Frontal cortex (tissue), 4 donors: ENCODE data around the gene IGF2R. TPM values are rescaled to one million over a fixed set of nuclear protein-coding genes. Genes with fewer than 3 reads are reported as not detected.
"Not testable (repeated sequence)": the region's sequence is repeated elsewhere in the genome, so short reads cannot be mapped to it uniquely, and the experiment has no call there.

Source experiments
- DNase-seq, 2 donors: peaks; one replicate each; pipeline ENCODE4 v3.0.0; 2012; ENCODE audit warnings: low spot score in 2 of 2
- FAIRE-seq: peaks from 2 replicates; lab custom pipeline; 2012; peaks lifted over from hg19 to GRCh38; lab: Jason Lieb, UNC
- total RNA-seq: library from RNA; depleted of rRNA; stranded (reverse); fragments of >200 nt; gene quantifications from one replicate; pipeline ENCODE4 v1.2.3, GENCODE V29; 2014
- donor health status: control.
- donor health status: control.
- donor health status: control.

IGF2R gene
- total RNA-seq, 1 donor from 2014 or later: 20.8 TPM

DNA sequence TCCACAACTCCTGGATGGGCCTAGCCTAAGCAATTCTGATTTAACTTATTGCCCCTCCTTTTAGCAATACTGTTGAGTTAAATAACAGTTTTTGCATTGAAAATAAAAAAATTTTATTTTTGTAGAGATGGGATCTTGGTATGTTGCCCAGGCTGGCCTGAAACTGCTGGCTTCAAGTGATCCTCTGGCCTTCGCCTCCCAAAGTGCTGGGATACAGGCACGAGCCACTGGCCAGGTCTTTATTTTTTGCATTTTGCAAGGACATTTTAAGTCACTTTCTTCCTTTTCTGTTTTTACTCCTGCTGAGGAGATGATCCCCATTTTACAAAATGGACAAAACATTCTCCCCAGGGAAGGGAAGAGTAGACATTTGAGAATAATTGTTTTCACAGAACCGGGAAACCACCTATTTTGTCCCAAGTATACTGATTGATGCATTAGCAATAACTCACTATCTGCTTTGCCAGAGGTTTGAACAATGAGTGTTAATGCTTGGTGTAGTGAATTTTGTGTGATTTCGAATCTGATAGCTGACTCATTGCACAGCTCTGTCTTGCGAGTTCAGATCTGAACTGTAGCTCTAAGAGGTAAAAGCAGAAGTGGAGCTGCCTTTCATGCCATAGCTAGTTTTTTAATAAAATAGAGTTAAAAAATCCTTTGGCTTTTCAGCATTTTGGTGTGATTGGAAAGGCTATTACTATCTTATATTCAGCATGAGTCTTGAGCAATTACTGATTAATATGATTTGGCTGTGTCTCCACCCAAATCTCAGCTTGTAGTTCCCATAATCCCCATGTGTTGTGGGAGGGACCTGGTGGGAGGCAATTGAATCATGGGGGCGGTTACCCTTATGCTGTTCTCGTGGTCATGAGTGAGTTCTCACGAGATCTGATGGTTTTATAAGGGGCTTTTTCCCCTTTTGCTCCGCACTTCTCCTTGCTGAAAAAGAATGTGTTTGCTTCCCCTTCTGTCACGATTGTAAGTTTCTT, 20.9 kb downstream of the IGF2R start:
- DNase-seq (no peak), FAIRE-seq (no peak)

DNA sequence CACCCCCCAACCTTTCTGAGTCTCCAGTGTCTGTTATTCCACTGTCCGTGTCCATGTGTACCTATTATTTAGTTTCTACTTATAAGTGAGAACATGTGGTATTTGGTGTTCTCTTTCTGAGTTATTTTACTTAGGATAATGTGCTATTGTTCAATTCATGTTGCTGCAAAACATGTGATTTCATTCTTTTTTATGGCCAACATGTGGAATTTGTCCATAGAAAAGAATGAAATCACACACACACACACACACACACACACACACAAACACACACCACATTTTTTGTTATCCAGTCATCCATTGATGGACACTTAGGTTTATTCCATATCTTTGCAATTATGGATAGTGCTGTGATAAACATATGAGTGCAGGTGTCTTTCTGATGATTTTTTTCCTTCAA, 23.5 kb downstream of the IGF2R start:
- DNase-seq (no peak), FAIRE-seq (no peak)

- DNase-seq: no peak
- no peak for FAIRE-seq
Measured at GRCh38 chr6:159995405-159995804, 26.5 kb downstream of the IGF2R start.

DNA sequence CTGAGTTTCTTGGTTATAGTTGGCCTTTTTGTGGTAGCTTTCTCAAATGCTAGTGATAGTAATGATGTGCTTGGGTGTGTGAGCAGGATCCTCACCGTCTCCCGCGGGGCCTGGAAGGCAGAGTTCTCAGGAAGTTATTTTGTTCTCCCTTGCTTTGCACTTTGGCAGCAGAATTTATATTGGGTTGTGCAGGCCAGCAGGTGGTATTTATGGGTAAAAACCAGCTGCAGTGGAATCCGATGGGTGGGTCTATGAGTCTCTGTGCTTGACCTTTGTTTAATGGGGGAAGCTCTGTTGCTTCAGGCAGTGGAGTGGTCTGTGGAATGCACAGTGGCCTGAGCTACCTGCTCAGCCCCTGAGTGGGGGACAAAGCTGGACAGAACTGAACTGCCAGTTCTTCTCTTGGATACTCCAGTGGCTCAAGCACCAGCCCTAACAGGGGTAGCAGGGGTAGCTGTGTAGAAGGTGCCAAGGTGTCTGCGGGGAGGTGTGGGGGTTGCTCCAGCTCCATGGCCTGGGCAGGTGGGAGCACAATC, 27.3 kb downstream of the IGF2R start:
- FAIRE-seq: no peak
- no peak for DNase-seq

DNA sequence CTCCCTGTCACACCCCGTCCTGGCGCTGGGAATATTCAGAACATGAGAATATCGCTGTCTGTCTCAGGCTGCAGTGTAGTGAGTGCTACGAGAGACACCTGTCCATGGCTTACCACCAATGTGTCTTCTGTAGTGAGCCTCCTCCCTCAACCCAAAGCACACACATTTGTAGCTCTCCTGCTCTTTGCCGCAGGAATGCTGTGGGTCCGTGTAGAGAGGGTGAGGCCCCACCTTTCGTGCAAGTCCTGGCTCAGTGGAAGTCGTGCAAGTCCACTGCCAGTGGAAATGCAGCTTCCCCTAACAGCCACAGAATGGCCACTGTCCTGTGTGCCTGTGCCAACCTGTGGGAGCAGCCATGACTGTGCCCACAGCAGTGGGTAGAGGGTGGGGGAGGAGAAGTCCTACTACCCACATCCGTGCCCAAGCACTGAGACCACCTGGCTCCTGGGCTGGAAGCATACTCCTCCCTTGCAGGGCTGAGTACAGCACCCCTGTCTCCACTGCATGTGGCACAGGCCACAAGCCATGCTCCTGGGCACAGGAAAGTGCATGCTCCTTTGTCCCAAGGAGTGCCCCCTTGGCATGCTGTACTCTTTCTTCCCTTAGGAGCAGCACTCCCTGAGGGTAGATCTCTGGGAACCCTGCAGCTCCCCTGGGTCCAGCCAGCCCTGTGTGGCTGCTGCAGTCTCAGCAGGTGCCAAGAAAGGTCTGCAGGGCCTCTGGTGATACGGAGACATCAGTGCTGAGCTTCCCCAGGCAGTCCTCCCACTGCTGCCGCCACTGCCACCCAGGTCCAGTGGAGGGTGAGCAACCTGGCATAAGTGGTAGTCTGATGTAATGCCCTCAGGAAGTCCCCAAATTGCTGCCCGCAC, 28.0 kb downstream of the IGF2R start:
- no peak for FAIRE-seq

DNA sequence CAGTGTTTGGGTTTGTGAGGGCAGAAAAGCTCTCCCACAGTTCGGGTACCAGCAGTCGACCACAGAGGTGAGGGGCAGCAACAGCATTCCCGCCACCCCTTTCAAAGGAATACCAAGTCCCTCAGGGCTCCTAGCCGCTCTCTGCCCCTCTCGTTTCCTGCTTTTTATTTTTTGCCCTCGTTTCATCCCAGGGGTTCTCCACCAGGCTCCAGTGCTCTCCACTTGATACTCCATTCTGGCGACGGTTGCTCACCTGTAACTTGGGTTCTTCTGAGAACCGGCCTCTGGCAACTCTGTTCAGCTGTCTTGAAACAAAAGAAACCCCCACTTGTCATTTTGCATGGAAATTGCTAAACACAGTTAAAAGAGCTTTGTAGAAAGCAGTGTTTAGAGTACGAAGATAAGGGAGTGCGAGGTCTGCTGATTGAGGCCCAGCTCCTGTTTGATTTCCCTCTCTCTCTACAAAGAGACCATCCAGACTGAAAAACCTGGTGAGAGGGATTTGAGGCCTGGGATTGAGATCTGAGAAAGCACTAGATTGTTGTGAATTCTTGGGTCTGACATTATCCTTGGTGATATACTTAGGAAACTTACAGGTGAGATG, 28.7 kb downstream of the IGF2R start:
- no peak for FAIRE-seq
- no peak for DNase-seq

More for the DNA sequence above, 28.0 kb downstream of the IGF2R start:
- DNase-seq: no peak

DNA sequence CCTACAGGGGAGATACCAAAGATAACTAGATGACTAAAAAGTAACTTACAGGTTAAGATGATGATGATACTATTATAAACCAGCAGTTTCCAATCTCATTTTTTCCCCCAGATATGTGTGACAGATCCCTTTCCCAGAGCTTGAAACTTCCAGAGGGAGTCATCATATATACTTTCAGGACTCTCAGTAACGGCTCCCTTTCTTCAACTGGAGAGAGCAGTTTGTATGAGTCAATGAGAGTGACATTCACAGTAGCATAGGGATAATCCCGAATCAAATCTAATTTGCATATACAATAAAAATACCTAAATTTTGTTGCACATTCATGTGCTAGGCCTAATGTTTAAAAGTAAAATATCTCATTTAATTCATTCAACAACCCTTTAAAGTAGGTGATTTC, 29.7 kb downstream of the IGF2R start:
- FAIRE-seq: no peak
- no peak for DNase-seq

DNA sequence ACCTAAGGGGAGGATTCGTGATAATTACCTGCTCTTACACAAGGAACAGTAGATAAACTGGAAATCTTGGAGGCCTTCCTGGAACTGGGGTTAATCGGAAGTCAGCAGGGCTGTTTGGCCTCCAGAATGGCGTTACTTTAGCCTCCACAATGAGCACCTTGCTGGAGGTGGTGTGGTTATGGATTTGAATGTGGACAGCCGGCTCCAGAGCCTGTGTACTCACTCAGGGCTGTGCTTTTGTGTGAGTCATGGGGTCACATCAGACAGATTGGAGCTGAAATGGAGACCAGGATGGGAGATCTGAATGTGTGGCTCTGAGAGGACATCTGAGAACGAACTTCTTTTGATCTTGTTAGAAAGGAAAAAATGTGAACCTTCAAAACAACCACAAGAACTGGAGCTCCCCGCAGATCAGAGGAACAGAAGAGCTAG, 30.4 kb downstream of the IGF2R start:
- FAIRE-seq (no peak), DNase-seq (no peak)

DNA sequence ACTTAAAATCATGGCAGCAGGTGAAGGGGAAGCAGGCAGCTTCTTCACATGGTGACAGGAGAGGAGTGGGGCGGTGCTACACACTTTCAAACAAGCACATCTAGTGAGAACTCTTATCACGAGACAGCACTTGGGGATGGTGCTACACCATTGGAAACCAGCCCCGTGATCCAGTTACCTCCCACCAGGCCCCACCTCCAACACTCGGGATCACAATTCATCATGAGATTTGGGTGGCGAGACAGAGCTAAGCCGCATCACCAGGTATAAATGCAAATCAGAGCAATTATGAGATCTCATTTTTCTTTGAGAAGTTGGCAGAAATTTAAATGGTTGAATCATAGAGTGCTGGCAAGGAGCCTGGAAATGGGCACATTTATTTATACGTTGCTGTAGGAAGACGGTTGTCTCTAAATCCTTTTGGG, 31.4 kb downstream of the IGF2R start:
- DNase-seq: no peak
- no peak for FAIRE-seq

DNA sequence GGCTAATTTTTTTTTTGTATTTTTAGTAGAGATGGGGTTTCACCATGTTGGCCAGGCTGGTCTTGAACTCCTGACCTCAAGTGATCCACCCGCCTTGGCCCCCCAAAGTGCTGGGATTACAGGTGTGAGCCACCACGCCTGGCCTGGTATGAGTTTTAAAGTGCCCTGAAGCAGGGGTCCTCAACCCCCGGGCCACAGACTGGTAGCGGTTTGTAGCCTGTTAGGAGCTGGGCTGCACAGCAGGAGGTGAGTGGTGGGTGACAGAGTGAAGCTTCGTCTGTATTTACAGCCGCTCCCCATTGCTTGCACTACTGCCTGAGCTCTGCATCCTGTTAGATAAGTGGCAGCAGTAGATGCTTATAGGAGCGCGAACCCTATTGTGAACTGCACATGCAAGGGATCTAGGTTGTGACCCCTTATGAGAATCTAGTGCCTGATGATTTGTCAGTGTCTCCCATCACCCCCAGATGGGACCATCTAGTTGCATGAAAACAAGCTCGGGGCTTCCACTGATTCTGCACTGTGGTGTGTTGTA, 32.1 kb downstream of the IGF2R start:
- not testable (repeated sequence) for DNase-seq, FAIRE-seq

DNA sequence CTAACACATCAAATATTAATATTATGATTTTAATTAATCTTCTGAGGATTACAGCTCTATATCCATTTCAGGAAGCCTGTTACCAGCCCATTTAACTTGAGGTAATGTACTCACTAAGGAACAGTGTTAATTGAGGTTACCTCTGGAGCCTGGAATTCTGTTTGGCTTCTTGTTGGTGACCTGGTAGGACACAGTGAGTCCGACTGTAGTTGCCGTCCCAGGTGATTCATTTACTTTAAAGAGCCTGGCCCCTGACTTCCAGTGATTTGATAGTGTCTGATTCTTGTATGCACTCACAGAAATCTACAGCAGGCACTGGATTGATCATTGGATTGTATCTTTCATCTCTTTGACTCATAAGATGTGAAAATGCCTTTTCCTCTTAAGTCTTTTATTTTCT, 34.0 kb downstream of the IGF2R start:
- FAIRE-seq (no peak), DNase-seq (no peak)

GRCh38 chr6:160004018-160004417, 35.1 kb downstream of the IGF2R start:
- FAIRE-seq (no peak), DNase-seq (no peak)

DNA sequence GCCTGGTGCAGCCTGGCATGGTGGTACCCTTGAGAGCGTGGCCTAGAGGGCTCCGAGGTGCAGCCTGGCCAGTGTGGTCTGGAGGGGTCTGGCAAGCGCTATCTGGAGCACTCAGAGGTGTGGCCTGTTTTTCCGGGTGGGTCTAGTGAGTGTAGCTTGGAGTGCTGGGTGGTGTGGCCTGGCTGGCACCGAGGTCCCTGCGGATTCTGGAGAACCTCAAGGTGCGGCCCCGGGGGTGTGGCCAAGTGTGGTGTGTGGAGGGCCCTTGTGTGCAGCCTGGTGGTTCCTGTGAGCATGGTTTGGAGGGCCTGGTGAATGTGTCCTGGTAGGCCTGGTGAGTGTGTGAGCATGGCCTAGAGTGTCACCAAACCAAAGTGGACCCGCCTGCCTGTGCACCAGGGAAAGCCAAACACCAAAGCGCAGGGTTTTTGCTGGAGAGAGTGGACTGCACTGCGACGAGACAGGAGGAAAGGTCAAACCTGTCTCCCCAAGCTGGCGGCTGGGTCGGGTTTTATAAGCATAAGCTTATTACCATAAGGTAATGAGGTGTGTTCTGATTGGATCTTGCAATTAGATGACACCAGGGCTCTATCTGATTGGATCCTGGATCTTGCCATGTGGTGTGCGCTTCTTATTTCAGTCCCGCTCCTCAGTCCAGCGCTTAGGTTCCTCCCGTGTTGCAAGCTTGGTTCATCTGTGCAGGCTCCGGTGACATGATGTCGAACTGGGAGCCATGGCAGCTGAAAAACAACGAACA, 35.7 kb downstream of the IGF2R start:
- DNase-seq (no peak), FAIRE-seq (no peak)

DNA sequence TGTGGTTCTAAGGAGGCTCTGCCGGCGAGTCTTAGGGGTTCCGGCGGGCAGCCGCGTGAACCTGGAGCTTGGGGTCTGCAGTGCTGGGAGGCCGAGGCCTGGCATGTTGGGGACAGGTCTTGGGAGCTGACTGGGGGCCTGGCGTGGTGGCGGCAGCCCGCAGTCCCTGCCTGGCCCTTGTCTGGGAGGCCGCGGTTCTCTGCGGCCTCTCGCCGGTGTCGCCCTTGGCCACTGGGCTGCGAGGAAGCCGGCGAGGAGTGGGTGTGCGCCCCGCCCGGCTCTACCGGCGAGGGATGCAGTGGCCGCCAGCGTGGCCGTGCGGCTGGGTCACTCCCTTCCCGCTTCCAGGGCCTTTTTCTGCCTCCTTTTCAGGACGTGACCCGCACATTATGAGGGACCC, 36.3 kb downstream of the IGF2R start:
- FAIRE-seq: no peak
- DNase-seq: no peak

DNA sequence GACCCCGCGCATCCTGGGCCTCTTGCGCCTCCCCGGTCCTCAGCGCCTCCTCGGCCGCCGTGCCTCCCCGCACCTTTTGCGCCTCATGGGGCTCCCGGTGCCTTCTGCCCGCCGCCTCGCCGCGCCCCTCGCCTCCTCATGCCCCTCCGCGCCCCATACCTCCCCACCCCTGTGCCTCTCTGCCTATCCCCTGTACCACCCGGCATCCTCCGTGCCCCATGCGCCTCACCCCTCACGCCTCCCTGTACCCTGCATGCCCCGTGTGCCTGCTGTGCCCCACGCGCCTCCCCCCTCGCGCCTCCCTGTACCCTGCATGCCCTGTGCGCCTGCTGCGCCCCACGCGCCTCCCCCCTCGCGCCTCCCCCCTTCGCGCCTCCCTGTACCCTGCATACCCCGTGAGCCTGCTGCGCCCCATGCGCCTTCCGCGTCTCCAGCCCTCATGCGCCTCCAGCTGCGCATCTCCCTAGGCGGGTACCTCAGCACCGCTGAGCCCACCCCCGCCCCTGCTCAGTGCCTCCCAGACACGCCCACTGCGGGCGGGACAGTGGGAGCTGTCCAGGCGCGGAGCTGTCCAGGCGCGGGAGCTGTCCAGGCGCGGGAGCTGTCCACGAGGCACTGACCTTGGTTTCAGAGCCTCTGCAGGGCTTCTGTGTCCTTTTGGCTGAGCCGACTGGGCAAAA, 37.1 kb downstream of the IGF2R start:
- peak in 1 of 2 donors; percentile 36 for DNase-seq
- no peak for FAIRE-seq

GRCh38 chr6:160007145-160007544, 38.3 kb downstream of the IGF2R start:
- FAIRE-seq (no peak), DNase-seq (no peak)

GRCh38 chr6:160007611-160008010, 38.7 kb downstream of the IGF2R start:
- no peak for FAIRE-seq
- DNase-seq: no peak

DNA sequence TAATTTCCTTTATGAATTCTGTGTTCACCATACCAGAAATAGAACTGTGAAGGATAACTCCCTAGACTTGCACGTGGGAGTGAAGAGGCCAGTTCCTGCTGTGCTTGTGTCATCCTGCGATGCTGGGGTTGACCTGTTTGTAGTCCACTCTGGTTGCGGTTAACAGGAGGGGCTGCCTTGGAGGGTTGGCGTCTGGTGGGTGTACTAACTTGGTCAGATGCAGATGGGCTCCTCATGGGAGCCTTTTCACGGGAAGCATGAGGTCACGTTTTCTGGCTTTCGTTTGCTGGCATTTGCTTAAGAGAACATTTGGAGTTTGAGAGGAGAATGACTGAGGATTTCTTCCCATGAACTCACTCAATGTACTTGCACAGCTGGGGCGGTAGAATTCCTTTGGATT, 41.2 kb downstream of the IGF2R start:
- peak in 1 of 2 donors; percentile 25 for DNase-seq
- FAIRE-seq: no peak
